GM23248 (cell line): ENCODE measurements around the gene C19orf67. TPM values are rescaled to one million over a fixed set of nuclear protein-coding genes. Genes with fewer than 3 reads are reported as not detected.
A peak's percentile ranks its signal among the peaks of the same experiment; 100 is the strongest.

Source experiments
- DNase-seq: peaks from one replicate; pipeline ENCODE4 v3.0.0-alpha.2; 2015
- H2AFZ ChIP-seq: fragments of 200-600 bp; sonication (generic); 2 replicates; pipeline ENCODE4 v1.6.1; 2016; ENCODE audit warnings: antibody characterized with exemption
- H3F3A ChIP-seq: fragments of 200-600 bp; sonication (generic); 2 replicates; pipeline ENCODE4 v1.6.1; 2016; ENCODE audit warnings: mild to moderate bottlenecking, antibody characterized with exemption, mixed run types; ENCODE audit not compliant: insufficient read depth
- H3K27ac ChIP-seq: fragments of 200-600 bp; sonication (generic); 2 replicates; pipeline ENCODE4 v1.5.1; 2016; ENCODE audit warnings: mild to moderate bottlenecking
- H3K27me3 ChIP-seq: fragments of 200-600 bp; sonication (generic); replicated peaks from 2 replicates; pipeline ENCODE4 v1.6.1; 2016; ENCODE audit warnings: mild to moderate bottlenecking; ENCODE audit not compliant: insufficient read depth
- H3K36me3 ChIP-seq: fragments of 200-600 bp; sonication (generic); 2 replicates; pipeline ENCODE4 v1.6.1; 2016; ENCODE audit warnings: low read depth, mild to moderate bottlenecking
- H3K4me1 ChIP-seq: fragments of 200-600 bp; sonication (generic); 2 replicates; pipeline ENCODE4 v1.6.1; 2016; ENCODE audit warnings: mild to moderate bottlenecking; ENCODE audit not compliant: insufficient read depth
- H3K4me2 ChIP-seq: fragments of 200-600 bp; sonication (generic); one replicate; pipeline ENCODE4 v1.6.1; 2016; ENCODE audit warnings: mild to moderate bottlenecking; ENCODE audit not compliant: unreplicated experiment
- H3K4me3 ChIP-seq: fragments of 200-600 bp; sonication (generic); 2 replicates; pipeline ENCODE4 v1.5.1; 2016; ENCODE audit warnings: mild to moderate bottlenecking
- H3K79me2 ChIP-seq: fragments of 200-600 bp; sonication (generic); 2 replicates; pipeline ENCODE4 v1.6.1; 2016; ENCODE audit warnings: mild to moderate bottlenecking; ENCODE audit not compliant: insufficient read depth
- H3K9ac ChIP-seq: fragments of 200-600 bp; sonication (generic); 2 replicates; pipeline ENCODE4 v1.6.1; 2016; ENCODE audit warnings: mild to moderate bottlenecking
- H3K9me2 ChIP-seq: fragments of 200-600 bp; sonication (generic); 2 replicates; pipeline ENCODE4 v1.6.1; 2016; ENCODE audit warnings: mixed run types, mild to moderate bottlenecking, moderate library complexity; ENCODE audit not compliant: insufficient read depth
- H3K9me3 ChIP-seq: fragments of 200-600 bp; sonication (generic); one replicate; pipeline ENCODE4 v1.6.1; 2017; ENCODE audit warnings: low read depth
- H4K20me1 ChIP-seq: fragments of 200-600 bp; sonication (generic); 2 replicates; pipeline ENCODE4 v1.6.0; 2016; ENCODE audit not compliant: insufficient read depth
- EZH2 ChIP-seq: fragments of 200-600 bp; sonication (generic); IDR thresholded peaks from 2 replicates; pipeline ENCODE4 v1.6.1; 2018; ENCODE audit warnings: antibody characterized with exemption, mild to moderate bottlenecking; ENCODE audit not compliant: insufficient read depth, poor library complexity, severe bottlenecking
- EZH2phosphoT487 ChIP-seq: fragments of 200-600 bp; sonication (generic); IDR thresholded peaks from 2 replicates; pipeline ENCODE4 v1.6.1; 2018; ENCODE audit warnings: antibody characterized with exemption, moderate library complexity, mild to moderate bottlenecking, low read depth; ENCODE audit not compliant: insufficient read depth
- WGBS, 2 experiments: methylation state at CpG; one replicate each; pipeline ENCODE4 v1.1.6; 2015 to 2017; ENCODE audit warnings: low lambda C conversion rate in 2 of 2, low coverage in 1 of 2; ENCODE audit errors: missing lambda C conversion rate in 2 of 2; 5-methylcytosine and 5-hydroxymethylcytosine counted together
- in situ Hi-C: fragments of 300-500 bp; cut with MboI; formaldehyde crosslinking; loops from 2 replicates; pipeline ENCODE4 v1.15.0; 2020
- polyA plus RNA-seq: library from polyadenylated mRNA; unstranded; fragments of >200 nt; fragmentation: Nextera tagmentation; extraction: Ambion mirVana; gene quantifications from 2 replicates; pipeline ENCODE4 v1.2.1, GENCODE V29; 2016
- total RNA-seq: library from RNA; depleted of rRNA; stranded (reverse); fragments of >200 nt; shearing (Covaris generic); gene quantifications from 2 replicates; pipeline ENCODE4 v1.2.3, GENCODE V29; 2014

The C19orf67 gene
- total and polyA plus RNA-seq, 2 experiments from 2014 or later: not detected

DNA sequence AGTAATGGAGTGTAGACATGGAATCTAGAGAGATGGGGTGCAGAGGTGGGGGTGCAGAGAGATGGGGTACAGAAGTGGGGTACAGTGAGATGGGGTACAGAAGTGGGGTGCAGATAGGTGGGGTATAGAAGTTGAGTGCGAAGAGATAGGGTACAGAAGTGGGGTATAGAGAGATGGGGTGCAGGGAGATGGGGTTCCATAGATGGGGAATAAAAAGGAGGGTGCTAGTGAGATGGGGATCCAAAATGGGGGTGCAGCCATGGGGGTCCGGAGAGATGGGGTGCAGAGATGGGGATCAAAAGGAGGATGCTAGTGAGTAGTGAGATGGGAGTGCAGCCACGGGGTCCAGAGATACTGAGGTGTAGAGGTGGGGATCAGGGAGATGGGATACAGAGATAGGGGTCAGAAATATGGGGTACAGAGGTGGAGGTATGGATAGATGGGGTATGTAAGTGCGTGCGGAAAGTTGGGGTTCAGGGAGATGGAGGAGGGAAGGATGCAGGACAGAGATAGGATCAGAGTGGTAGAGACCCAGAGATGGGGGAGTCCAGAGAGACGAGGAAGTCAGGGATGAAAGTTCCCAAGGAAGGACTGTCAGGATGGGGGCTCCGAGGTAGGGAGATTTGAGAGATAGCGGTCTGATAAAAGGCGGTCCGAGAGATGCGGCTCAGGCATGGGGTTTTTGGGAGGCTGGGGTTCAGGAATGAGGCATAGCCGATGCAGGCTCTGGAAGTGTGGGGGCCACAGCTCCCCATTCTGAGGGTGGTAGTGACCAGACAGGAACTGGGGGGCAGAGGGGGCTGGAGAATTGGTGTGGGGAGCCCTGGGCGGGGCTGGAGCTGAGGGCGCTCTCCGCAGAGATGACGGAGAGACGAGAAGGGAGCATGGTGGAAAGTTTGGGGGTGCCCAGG is 27.1 kb downstream of the C19orf67 start:
- Histone ChIP-seq H3K79me2 (no peaks in the 10 kb centered on the region), H3K9ac (no peak overlapping the region), H3K9me3 (no peaks in the 10 kb centered on the region), H3K27ac (no peak overlapping the region), H3K36me3 (no peaks in the 10 kb centered on the region), H3K4me2 (peak overlapping the region; percentile 65), H4K20me1 (no peaks in the 10 kb centered on the region), H3K4me1 (no peaks in the 10 kb centered on the region), H2AFZ (peak overlapping the region; percentile 76; the same call in 1 of the 2 replicates), H3F3A (no peaks in the 10 kb centered on the region), H3K4me3 (peak overlapping the region; percentile 65), H3K27me3 (peaks cover 12% of the 10 kb centered on the region; the same call in 1 of the 2 replicates), H3K9me2 (no peaks in the 10 kb centered on the region)
- no peak for DNase-seq
- TF ChIP-seq EZH2phosphoT487: no peak
- no peak for TF ChIP-seq EZH2
- in situ Hi-C loops: no loop called here
- 20 to 24% methylated on average over 12 to 17 of the region's 17 CpGs for whole genome bisulfite sequencing, 2 experiments

DNA sequence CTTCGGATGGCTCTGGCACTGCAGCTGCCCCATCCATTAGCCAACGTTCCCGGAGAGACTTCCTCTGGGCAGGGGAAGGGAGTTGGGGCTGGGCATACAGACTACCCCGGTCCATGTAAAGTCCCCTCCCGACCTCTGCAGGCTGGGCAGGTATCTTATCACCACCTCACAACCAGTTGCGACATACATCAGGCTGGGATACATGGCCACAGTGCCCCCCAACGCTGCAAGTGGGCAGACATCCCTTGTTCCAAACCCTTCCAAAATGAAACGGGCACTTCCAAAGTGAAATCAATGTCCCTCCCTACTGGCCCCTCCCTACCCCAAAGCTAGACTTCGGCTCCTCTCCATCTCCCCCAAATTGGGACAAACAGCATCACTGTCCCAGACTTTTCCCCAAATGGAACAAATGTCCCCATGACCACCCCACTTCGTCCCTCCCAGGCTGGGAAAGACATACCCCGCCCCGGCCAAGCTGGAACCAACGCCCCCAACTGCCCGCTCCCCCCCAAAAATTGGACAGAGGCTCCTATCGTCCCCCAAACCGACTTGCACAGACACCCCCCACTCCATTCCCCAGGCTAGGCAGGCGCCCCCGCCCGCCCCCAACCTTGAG is 28.7 kb downstream of the C19orf67 start:
- Histone ChIP-seq H3K9ac (no peak overlapping the region), H3K4me2 (peak overlapping the region; percentile 31), H2AFZ (peak overlapping the region; percentile 39; the same call in 1 of the 2 replicates), H3K27me3 (peaks cover 12% of the 10 kb centered on the region; the same call in 1 of the 2 replicates), H3K9me3 (no peaks in the 10 kb centered on the region), H3F3A (no peaks in the 10 kb centered on the region), H3K79me2 (no peaks in the 10 kb centered on the region), H4K20me1 (no peaks in the 10 kb centered on the region), H3K4me1 (no peaks in the 10 kb centered on the region), H3K36me3 (no peaks in the 10 kb centered on the region), H3K9me2 (no peaks in the 10 kb centered on the region), H3K4me3 (peak overlapping the region; percentile 65), H3K27ac (no peak overlapping the region)
- DNase-seq: no peak
- in situ Hi-C loops: no loop called here
- TF ChIP-seq EZH2phosphoT487 (no peak), EZH2 (no peak)
- 27 to 46% methylated on average over 10 to 18 of the region's 19 CpGs for WGBS, 2 experiments

DNA sequence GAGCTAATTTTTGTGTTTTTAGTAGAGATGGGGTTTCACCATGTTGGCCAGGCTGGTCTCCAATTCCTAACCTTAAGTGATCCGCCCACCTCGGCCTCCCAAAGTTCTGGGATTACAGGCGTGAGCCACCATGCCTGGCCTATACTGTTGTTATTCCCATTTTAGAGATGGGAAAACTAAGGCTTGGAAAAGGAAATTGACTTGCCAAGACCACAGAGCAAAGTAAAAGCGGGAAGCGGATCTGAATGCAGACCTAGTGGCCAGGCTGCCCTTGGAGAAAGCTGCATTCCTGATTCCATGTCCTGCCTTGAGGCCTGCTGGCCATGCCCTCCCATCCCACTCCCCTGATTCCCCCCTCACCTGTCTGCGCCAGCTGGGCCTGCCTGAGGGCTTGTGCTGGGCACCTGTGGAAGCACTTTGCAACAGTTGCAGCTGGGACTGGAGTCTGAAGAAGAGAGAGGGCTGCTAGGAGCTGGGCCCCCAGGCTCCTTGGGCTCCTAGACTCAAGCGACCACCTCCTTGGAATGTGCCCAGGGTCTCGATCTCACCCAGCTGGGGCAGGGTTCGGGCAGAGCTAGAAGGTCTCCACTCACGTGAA is 29.4 kb downstream of the C19orf67 start:
- H3K79me2 ChIP-seq: no peaks in the 10 kb centered on the region
- DNase-seq: no peak
- H2AFZ ChIP-seq: no peak overlapping the region
- no peak overlapping the region for H3K4me3 ChIP-seq
- TF ChIP-seq EZH2 (no peak), EZH2phosphoT487 (no peak)
- H3K36me3 ChIP-seq: no peaks in the 10 kb centered on the region
- no peaks in the 10 kb centered on the region for H3K4me1 ChIP-seq
- no peak overlapping the region for H3K4me2 ChIP-seq
- H3F3A ChIP-seq: no peaks in the 10 kb centered on the region
- in situ Hi-C loops: no loop called here
- no peak overlapping the region for H3K9ac ChIP-seq
- no peaks in the 10 kb centered on the region for H4K20me1 ChIP-seq
- no peaks in the 10 kb centered on the region for H3K9me2 ChIP-seq
- H3K9me3 ChIP-seq: no peaks in the 10 kb centered on the region
- 83 to 90% methylated on average over 10 of the region's 10 CpGs for WGBS, 2 experiments
- H3K27me3 ChIP-seq: peaks cover 12% of the 10 kb centered on the region; the same call in 1 of the 2 replicates
- H3K27ac ChIP-seq: no peak overlapping the region

DNA sequence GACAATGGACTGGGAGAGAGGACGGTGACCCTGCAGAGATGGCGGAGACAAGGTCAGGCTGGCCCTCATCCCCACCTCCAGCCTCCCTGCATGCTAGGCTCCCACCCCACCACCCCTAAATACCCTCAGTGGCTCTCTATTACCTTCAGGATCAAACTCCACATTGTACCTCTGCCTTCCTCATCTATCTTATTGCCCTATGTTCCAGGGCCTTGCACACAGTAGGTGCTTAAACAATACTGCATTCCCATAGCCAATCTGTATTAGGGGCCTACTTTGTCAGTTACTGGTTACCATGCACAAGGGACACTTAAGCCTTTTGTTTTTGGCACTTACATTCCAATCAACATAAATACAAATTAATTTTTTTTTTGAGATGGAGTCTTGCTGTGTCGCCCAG is 30.2 kb downstream of the C19orf67 start:
- DNase-seq: no peak
- TF ChIP-seq EZH2phosphoT487: no peak
- no peak for TF ChIP-seq EZH2

More for the DNA sequence above, 30.2 kb downstream of the C19orf67 start:
- no peaks in the 10 kb centered on the region for H3K9me3 ChIP-seq
- H4K20me1 ChIP-seq: no peaks in the 10 kb centered on the region
- H3K4me1 ChIP-seq: no peaks in the 10 kb centered on the region
- no peaks in the 10 kb centered on the region for H3K9me2 ChIP-seq
- H2AFZ ChIP-seq: no peak overlapping the region
- no peak overlapping the region for H3K4me2 ChIP-seq
- H3K36me3 ChIP-seq: no peaks in the 10 kb centered on the region
- no peaks in the 10 kb centered on the region for H3F3A ChIP-seq
- H3K4me3 ChIP-seq: no peak overlapping the region
- peaks cover 12% of the 10 kb centered on the region; the same call in 1 of the 2 replicates for H3K27me3 ChIP-seq
- WGBS, 2 experiments: 94 to 100% methylated on average over 3 of the region's 3 CpGs
- in situ Hi-C loops: no loop called here
- H3K27ac ChIP-seq: no peak overlapping the region
- no peaks in the 10 kb centered on the region for H3K79me2 ChIP-seq
- H3K9ac ChIP-seq: no peak overlapping the region
